A549 treated with AZD9567 at 1 μM for 4 hours (cell line): ENCODE results near the gene MAGEA2. TPM values are rescaled to one million over a fixed set of nuclear protein-coding genes. Genes with fewer than 3 reads are reported as not detected.

ENCODE experiments used
- total RNA-seq: library from RNA; stranded (reverse); fragments of 200-300 nt; extraction: Qiagen RNA extraction; gene quantifications from 5 replicates; pipeline ENCODE4 v1.2.3, GENCODE V29; 2022; ENCODE audit not compliant: insufficient read depth

MAGEA2 gene
- 0.05 to 0.09 TPM in 2 of 5 replicates, not detected in the others for total RNA-seq

GRCh38 chrX:152753686-152754650, at the start of gene MAGEA2:
Gene MAGEA2, minus strand, starts transcription at chrX:152753842. Its CDS starts 2,479 bp downstream, at chrX:152751363.

GRCh38 chrX:152769549-152770289, 16.1 kb upstream of the MAGEA2 start, which contains the start of gene MAGEA6:
Gene MAGEA6, minus strand, starts transcription at chrX:152769689. Its CDS starts 2,039 bp downstream, at chrX:152767650.

GRCh38 chrX:152758918-152759317, 5.3 kb upstream of the MAGEA2 start, which contains the start of gene CSAG3:
Gene CSAG3, plus strand, starts transcription at chrX:152759218.

GRCh38 chrX:152733261-152733975, 20.2 kb downstream of the MAGEA2 start, which contains the start of the genes CSAG1 and MAGEA12:
Gene CSAG1, minus strand, starts transcription at chrX:152733721. Its CDS starts 1,261 bp downstream, at chrX:152732460.
Gene MAGEA12, plus strand, starts transcription at chrX:152733757. Its CDS starts 2,405 bp downstream, at chrX:152736162.

GRCh38 chrX:152713815-152714787, 39.5 kb downstream of the MAGEA2 start, which contains the start of gene MAGEA2B:
Gene MAGEA2B, plus strand, starts transcription at chrX:152714628. Its CDS starts 2,479 bp downstream, at chrX:152717107.

GRCh38 chrX:152709173-152709572, 44.5 kb downstream of the MAGEA2 start, which contains the start of gene CSAG2:
Gene CSAG2, minus strand, starts transcription at chrX:152709273. Its CDS starts 161 bp downstream, at chrX:152709112.

Other genes starting within 250 kb of the MAGEA2 start
- 0.15 to 0.24 TPM (median 0.19 TPM) in 4 of 5 replicates, not detected in the other for gene GABRQ, start 115.9 kb downstream of the MAGEA2 start, total RNA-seq
- gene MAGEA3, start 55.0 kb downstream of the MAGEA2 start, total RNA-seq, result 2.8 to 10.3 TPM (median 3.1 TPM) in 5 replicates
- not detected in 5 replicates for gene CSAG2, start 44.6 kb downstream of the MAGEA2 start, total RNA-seq
- gene MAGEA2B, start 39.2 kb downstream of the MAGEA2 start, total RNA-seq, result 0.32 TPM in 1 of 5 replicates, not detected in the others
- gene CSAG1, start 20.1 kb downstream of the MAGEA2 start, total RNA-seq, result 0.22 to 0.45 TPM (median 0.33 TPM) in 4 of 5 replicates, not detected in the other
- 0.09 to 0.18 TPM (median 0.13 TPM) in 4 of 5 replicates, not detected in the other for gene MAGEA12, start 20.1 kb downstream of the MAGEA2 start, total RNA-seq
- not detected in 5 replicates for gene CSAG3, start 5.4 kb upstream of the MAGEA2 start, total RNA-seq
- 10.9 to 13.8 TPM (median 12.8 TPM) in 5 replicates for gene MAGEA6, start 15.8 kb upstream of the MAGEA2 start, total RNA-seq
- 70.3 to 87.6 TPM (median 75.6 TPM) in 5 replicates for gene CETN2, start 76.9 kb upstream of the MAGEA2 start, total RNA-seq
- gene NSDHL, start 77.2 kb upstream of the MAGEA2 start, total RNA-seq, result 43.7 to 45.5 TPM (median 45.0 TPM) in 5 replicates
- gene ZNF185, start 144.2 kb upstream of the MAGEA2 start, total RNA-seq, result 6.9 to 10.5 TPM (median 7.7 TPM) in 5 replicates
- gene PNMA5, start 240.3 kb upstream of the MAGEA2 start, total RNA-seq, result not detected in 5 replicates